ENCODE results near the gene A1BG. TPM values are rescaled to one million over a fixed set of nuclear protein-coding genes. Genes with fewer than 3 reads are reported as not detected.

A1BG gene
- total RNA-seq, 4 donors from 2014 or later, result 8.7 to 18.4 (median 16.4) TPM

DNA sequence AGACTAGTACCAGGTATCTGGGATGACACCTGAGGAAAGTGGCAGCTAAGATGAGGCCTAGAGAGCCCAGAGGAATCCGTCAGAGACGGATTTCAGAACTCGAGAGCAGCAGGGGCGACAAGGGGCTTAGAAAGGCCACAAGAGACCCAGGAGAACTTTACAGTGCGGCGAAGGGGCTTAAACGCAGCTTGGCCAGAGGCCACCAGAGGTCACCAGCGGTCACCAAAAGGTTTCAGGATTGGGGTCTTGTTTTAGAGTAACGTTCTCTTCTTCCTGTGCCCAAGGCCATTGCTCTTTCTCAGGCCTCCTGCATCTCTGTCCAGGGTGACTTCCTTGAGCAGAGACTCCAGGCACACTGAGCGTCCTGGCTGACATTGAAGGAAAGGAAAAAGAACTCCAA, 24.3 kb downstream of the A1BG start:
- TF ChIP-seq, protein P1, sequence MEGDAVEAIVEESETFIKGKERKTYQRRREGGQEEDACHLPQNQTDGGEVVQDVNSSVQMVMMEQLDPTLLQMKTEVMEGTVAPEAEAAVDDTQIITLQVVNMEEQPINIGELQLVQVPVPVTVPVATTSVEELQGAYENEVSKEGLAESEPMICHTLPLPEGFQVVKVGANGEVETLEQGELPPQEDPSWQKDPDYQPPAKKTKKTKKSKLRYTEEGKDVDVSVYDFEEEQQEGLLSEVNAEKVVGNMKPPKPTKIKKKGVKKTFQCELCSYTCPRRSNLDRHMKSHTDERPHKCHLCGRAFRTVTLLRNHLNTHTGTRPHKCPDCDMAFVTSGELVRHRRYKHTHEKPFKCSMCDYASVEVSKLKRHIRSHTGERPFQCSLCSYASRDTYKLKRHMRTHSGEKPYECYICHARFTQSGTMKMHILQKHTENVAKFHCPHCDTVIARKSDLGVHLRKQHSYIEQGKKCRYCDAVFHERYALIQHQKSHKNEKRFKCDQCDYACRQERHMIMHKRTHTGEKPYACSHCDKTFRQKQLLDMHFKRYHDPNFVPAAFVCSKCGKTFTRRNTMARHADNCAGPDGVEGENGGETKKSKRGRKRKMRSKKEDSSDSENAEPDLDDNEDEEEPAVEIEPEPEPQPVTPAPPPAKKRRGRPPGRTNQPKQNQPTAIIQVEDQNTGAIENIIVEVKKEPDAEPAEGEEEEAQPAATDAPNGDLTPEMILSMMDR (IDR thresholded peaks at IDR 0.05), result no peak
- ATAC-seq (ENCODE audit: low FRiP score) (no peak), DNase-seq (ENCODE audit: low spot score) (no peak)

DNA sequence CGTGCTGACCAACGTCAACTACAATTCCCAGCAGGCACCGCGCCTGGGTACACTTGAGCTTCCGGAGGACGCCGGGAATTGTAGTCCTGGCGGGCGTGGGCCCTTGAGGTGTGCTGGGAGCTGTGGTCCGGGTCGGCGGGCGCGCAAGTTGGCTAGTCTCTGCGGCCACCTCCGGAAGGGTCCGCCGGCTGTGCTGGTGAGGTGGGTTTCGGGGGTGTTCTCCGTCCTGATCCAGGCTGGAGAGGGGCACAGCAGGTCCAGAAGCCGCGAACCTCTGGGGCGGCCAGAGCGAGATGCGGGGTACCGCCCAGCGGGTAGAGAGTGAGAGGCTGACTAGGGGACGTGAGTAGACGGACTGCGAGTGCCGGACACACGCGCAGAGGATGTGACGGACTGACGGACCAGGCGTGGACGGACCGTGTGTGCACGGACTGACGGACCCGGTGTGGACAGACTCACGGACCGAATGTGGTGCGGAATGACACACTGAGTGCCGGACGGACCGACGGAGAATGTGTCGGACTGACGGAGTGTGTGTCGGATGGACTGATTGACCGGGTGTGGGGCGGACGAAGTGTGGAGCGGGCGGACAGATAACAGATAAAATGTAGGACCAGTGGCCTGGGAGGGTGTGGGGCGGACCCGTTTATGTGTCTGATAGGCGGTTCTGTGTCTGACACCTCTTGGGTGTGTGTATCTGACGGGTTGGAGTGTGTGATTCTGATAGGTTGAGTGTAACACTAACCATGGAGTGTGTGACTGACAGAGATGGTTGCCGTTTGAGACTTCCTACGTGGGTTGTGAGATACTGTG, 26.2 kb downstream of the A1BG start, which contains the start of gene ZSCAN22:
Gene ZSCAN22, plus strand, starts transcription at position 81 of the 813 bp plus-strand sequence. CDS start 7,809 bp downstream, outside the sequence.
- DNase-seq (ENCODE audit: low spot score) (peak; percentile 97), ATAC-seq (ENCODE audit: low FRiP score) (peak; percentile 99)
- TF ChIP-seq, protein P1 (IDR thresholded peaks at IDR 0.05), result no peak

DNA sequence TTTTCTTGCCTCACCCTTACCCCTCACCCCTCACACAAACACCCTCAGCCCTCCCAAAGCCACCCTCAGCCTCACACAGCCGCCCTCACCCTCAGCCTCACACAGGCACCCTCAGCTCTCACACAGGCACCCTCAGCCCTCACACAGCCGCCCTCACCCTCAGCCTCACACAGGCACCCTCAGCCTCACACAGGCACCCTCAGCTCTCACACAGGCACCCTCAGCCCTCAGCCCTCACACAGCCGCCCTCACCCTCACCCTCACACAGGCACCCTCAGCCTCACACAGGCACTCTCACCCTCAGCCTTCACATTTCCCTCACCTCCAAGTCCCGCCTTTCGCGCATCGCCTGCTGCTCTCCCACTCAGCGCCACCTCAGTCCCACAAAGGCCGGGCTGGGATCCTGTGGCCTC, 26.8 kb downstream of the A1BG start:
- no peak for ATAC-seq (ENCODE audit: low FRiP score)
- no peak for DNase-seq (ENCODE audit: low spot score)
- TF ChIP-seq, protein P1 (IDR thresholded peaks at IDR 0.05), result no peak

DNA sequence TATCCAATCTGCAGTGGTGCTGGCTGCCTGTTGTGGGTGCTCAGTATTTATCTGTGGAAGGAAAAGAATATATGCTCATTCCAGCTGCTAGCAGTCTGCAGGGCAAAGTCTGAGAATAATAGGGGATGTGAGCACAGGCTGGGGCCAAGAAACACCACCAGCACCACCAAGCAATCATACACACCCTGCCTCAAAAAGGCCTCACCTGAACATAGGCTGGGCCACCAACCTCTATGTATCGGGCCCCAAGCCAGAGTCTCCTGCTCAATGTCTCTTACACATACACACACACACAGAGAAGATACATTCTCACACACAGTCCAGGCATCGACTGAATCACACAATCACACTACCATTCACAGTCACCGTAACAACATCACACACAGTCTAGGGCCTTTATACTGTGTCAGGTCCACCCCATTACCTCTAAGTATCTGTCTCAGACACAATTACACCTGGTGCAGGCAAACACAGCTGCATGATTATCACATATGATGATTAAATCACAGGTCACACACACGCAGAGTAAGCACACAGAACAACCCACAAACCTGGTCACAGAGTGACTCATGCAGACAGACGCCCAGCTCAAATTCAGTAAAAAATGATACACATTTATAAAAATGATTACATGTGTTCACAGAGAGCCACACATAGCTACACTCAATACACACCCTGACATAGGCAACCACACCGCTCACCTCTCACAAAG, 27.8 kb downstream of the A1BG start:
- ATAC-seq (ENCODE audit: low FRiP score) (no peak), DNase-seq (ENCODE audit: low spot score) (no peak)
- TF ChIP-seq, protein P1 (IDR thresholded peaks at IDR 0.05), result no peak

DNA sequence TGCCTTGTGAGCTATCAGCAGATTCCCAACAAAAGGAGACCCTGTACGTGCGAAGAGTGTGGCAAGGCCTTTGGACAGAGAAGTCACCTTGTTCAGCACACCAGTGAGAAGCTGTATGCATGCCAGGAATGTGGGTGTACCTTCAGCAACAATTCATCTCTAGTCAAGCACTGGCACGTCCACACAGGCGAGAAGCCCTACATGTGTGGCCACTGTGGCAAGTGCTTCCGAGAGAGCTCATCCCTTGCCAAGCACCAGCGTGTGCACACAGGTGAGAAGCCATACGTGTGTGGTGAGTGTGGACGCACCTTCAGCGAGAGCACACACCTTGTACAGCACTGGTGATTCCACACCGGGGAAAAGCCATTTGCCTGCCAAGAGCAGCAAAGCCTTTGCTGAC, 34.1 kb downstream of the A1BG start:
- ATAC-seq (ENCODE audit: low FRiP score) (no peak), DNase-seq (ENCODE audit: low spot score) (no peak)
- TF ChIP-seq, protein P1 (IDR thresholded peaks at IDR 0.05), result no peak

DNA sequence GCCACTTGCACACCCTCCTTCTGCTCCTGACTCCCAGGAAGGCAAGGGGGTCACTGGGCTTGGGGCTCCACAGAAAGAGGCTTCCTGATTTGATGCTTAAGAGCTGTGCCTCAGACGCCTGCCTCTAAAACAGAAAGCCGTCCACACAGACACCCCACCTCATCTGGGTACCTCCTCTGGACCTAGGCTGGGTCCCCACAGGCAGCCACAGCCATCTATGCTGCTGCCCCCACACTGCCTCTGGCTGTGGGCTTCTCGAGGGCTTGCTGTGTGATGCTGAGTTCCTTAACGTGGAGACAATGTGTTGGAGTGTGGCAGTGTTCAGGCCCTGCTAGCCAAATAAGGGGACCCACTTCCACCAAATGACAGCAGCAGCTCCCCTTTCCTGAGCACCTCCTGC, 35.0 kb downstream of the A1BG start:
- DNase-seq (ENCODE audit: low spot score), result no peak
- no peak for ATAC-seq (ENCODE audit: low FRiP score)
- TF ChIP-seq, protein P1 (IDR thresholded peaks at IDR 0.05), result no peak
